WTC11 (cell line): Measurements from ENCODE around the gene LRRC27. TPM values are rescaled to one million over a fixed set of nuclear protein-coding genes. Genes with fewer than 3 reads are reported as not detected.

Experiments
- ATAC-seq: fragments of 200-7000 bp; cut with Tn5 transposase; 2 replicates; pipeline ENCODE4 v1.10.0; 2021; ENCODE audit warnings: mild to moderate bottlenecking, moderate library complexity
- CTCF ChIA-PET: fragments of 300-600 bp; sonication (Branson Sonifier 250); formaldehyde crosslinking; loops from one replicate; lab custom pipeline; 2021; ENCODE audit warnings: antibody characterized with exemption; lab: Charles Lee
- POLR2A ChIA-PET: fragments of 350-600 bp; sonication (Branson Sonifier 250); formaldehyde crosslinking; loops from one replicate; lab custom pipeline; 2021; ENCODE audit warnings: antibody characterized with exemption; lab: Charles Lee
- DNase-seq: peaks from one replicate; pipeline ENCODE4 v3.0.0; 2021; ENCODE audit warnings: low spot score
- H3K27ac Mint-ChIP-seq: 2 replicates; pipeline ENCODE4 v1.8.0; 2021; ENCODE audit warnings: mixed read lengths
- H3K27me3 Mint-ChIP-seq: 2 replicates; pipeline ENCODE4 v1.8.0; 2021; ENCODE audit warnings: low read depth, mild to moderate bottlenecking, moderate library complexity, mixed read lengths
- H3K36me3 Mint-ChIP-seq: 2 replicates; pipeline ENCODE4 v1.8.0; 2021; ENCODE audit warnings: mixed read lengths
- H3K4me1 Mint-ChIP-seq: 2 replicates; pipeline ENCODE4 v1.8.0; 2022; ENCODE audit warnings: mixed read lengths
- H3K4me3 Mint-ChIP-seq: 2 replicates; pipeline ENCODE4 v1.8.0; 2021; ENCODE audit warnings: mild to moderate bottlenecking, moderate library complexity, mixed read lengths
- H3K9me3 Mint-ChIP-seq: 2 replicates; pipeline ENCODE4 v1.8.0; 2021; ENCODE audit warnings: mixed read lengths
- ATF3 ChIP-seq: sonication (generic); formaldehyde crosslinking; conservative IDR thresholded peaks from 2 replicates; pipeline ENCODE4 v1.8.1; 2022; ENCODE audit warnings: mild to moderate bottlenecking, missing genetic modification reagents
- CTCF ChIP-seq: fragments of 200-600 bp; IDR thresholded peaks from 2 replicates; pipeline ENCODE4 v1.8.0; 2022; ENCODE audit warnings: antibody characterized with exemption
- GABPB1 ChIP-seq: sonication (generic); formaldehyde crosslinking; IDR thresholded peaks from 2 replicates; pipeline ENCODE4 v1.8.1; 2023; ENCODE audit warnings: mild to moderate bottlenecking, missing genetic modification reagents
- HMGA2 ChIP-seq: fragments of 250-450 bp; sonication (Bioruptor Pico); IDR thresholded peaks from 2 replicates; pipeline ENCODE4 v1.4.0; 2021; ENCODE audit warnings: mild to moderate bottlenecking, moderate library complexity
- IRF2 ChIP-seq: sonication (generic); formaldehyde crosslinking; IDR thresholded peaks from 2 replicates; pipeline ENCODE4 v1.8.0; 2022; ENCODE audit warnings: low read depth, missing genetic modification reagents, borderline replicate concordance
- NFATC4 ChIP-seq: fragments of 250-450 bp; sonication (Bioruptor Pico); IDR thresholded peaks from 2 replicates; pipeline ENCODE4 v1.9.0; 2021; ENCODE audit warnings: mild to moderate bottlenecking
- NFYB ChIP-seq: sonication (generic); formaldehyde crosslinking; conservative IDR thresholded peaks from 2 replicates; pipeline ENCODE4 v1.8.0; 2022; ENCODE audit warnings: low read depth, missing genetic modification reagents
- PRDM15 ChIP-seq: sonication (generic); formaldehyde crosslinking; IDR thresholded peaks from 2 replicates; pipeline ENCODE4 v1.8.0; 2022; ENCODE audit warnings: missing genetic modification reagents
- PREB ChIP-seq: sonication (generic); formaldehyde crosslinking; IDR thresholded peaks from 2 replicates; pipeline ENCODE4 v1.8.1; 2022; ENCODE audit warnings: mild to moderate bottlenecking, missing genetic modification reagents, moderate library complexity, borderline replicate concordance
- RORB ChIP-seq: fragments of 250-450 bp; sonication (Bioruptor Pico); IDR thresholded peaks from 2 replicates; pipeline ENCODE4 v1.9.0; 2021; ENCODE audit warnings: mild to moderate bottlenecking
- TCF7 ChIP-seq: sonication (generic); formaldehyde crosslinking; IDR thresholded peaks from 2 replicates; pipeline ENCODE4 v1.8.0; 2022; ENCODE audit warnings: mild to moderate bottlenecking, low read depth, missing genetic modification reagents, moderate library complexity
- TEAD4 ChIP-seq: sonication (generic); formaldehyde crosslinking; IDR thresholded peaks from 2 replicates; pipeline ENCODE4 v1.8.0; 2022; ENCODE audit warnings: mild to moderate bottlenecking, missing genetic modification reagents
- ZNF121 ChIP-seq: sonication (generic); formaldehyde crosslinking; IDR thresholded peaks from 2 replicates; pipeline ENCODE4 v1.8.0; 2023; ENCODE audit warnings: missing genetic modification reagents
- ZNF396 ChIP-seq: fragments of 250-450 bp; sonication (Bioruptor Pico); IDR thresholded peaks from 2 replicates; pipeline ENCODE4 v1.8.0; 2021; ENCODE audit warnings: mild to moderate bottlenecking, moderate library complexity, borderline replicate concordance
- total RNA-seq: library from RNA; stranded (reverse); gene quantifications from 3 replicates; pipeline ENCODE4 v1.2.3, GENCODE V29; 2021
- TF ChIP-seq, protein P1 (sequence below): sonication (generic); formaldehyde crosslinking; IDR thresholded peaks from 2 replicates; pipeline ENCODE4 v1.8.1; 2022; ENCODE audit warnings: missing genetic modification reagents, borderline replicate concordance
- TF ChIP-seq, protein P2 (sequence below): sonication (generic); formaldehyde crosslinking; IDR thresholded peaks from 2 replicates; pipeline ENCODE4 v1.8.1; 2022; ENCODE audit warnings: mild to moderate bottlenecking, moderate library complexity, missing genetic modification reagents
- TF ChIP-seq, protein P3 (sequence below): fragments of 250-450 bp; sonication (Bioruptor Pico); IDR thresholded peaks from 2 replicates; pipeline ENCODE4 v1.9.0; 2021; ENCODE audit warnings: mild to moderate bottlenecking
- TF ChIP-seq, protein P4 (sequence below): sonication (generic); formaldehyde crosslinking; IDR thresholded peaks from 2 replicates; pipeline ENCODE4 v1.8.1; 2023; ENCODE audit warnings: mild to moderate bottlenecking, moderate library complexity, missing genetic modification reagents

Gene LRRC27
- total RNA-seq, 1 experiment from 2014 or later: 4.4 TPM

DNA sequence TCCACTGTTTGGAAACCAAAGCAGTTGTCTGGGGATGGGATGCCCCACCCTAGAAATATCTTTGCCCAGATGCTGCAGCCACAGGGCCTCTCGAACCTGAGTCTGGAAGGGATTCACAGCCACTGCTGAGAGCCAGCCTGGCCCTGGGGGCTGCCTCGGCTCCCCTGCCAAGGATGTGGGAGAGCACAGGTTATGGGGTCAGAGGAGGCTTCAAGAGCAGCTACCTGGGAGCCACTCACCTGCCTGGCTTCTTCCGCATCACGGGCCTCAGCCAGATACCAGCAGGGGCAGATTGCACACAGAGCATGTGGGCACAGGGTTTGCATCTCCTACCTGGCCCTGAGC lies 59.7 kb downstream of the LRRC27 start:
- CTCF ChIA-PET: no interaction called here
- peaks cover 6% of the 10 kb centered on the region for H3K4me1 Mint-ChIP-seq
- TF ChIP-seq PRDM15 (CRISPR knock-in tag) (no peak), ATF3 (CRISPR knock-in tag) (no peak)
- TF ChIP-seq, protein P1, sequence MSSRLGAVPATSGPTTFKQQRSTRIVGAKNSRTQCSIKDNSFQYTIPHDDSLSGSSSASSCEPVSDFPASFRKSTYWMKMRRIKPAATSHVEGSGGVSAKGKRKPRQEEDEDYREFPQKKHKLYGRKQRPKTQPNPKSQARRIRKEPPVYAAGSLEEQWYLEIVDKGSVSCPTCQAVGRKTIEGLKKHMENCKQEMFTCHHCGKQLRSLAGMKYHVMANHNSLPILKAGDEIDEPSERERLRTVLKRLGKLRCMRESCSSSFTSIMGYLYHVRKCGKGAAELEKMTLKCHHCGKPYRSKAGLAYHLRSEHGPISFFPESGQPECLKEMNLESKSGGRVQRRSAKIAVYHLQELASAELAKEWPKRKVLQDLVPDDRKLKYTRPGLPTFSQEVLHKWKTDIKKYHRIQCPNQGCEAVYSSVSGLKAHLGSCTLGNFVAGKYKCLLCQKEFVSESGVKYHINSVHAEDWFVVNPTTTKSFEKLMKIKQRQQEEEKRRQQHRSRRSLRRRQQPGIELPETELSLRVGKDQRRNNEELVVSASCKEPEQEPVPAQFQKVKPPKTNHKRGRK (CRISPR knock-in tag): no peak
- TF ChIP-seq, protein P2, sequence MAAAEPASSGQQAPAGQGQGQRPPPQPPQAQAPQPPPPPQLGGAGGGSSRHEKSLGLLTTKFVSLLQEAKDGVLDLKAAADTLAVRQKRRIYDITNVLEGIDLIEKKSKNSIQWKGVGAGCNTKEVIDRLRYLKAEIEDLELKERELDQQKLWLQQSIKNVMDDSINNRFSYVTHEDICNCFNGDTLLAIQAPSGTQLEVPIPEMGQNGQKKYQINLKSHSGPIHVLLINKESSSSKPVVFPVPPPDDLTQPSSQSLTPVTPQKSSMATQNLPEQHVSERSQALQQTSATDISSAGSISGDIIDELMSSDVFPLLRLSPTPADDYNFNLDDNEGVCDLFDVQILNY (CRISPR knock-in tag): no peak
- no peaks in the 10 kb centered on the region for H3K27me3 Mint-ChIP-seq
- H3K9me3 Mint-ChIP-seq: peaks cover 10% of the 10 kb centered on the region
- POLR2A ChIA-PET: interaction anchor here (0.6 kb wide), 1 partner anchor 179 kb away, joined by 3 read pairs; no protein-coding TSS in a partner anchor
- no peak for ATAC-seq
- DNase-seq: no peak
- no peaks in the 10 kb centered on the region for H3K36me3 Mint-ChIP-seq
- no peak overlapping the region for H3K4me3 Mint-ChIP-seq
- H3K27ac Mint-ChIP-seq: no peak overlapping the region

GRCh38 chr10:132392184-132392800 lies 60.3 kb downstream of the LRRC27 start:
- Mint-ChIP-seq H3K4me1 (peaks cover 6% of the 10 kb centered on the region), H3K36me3 (no peaks in the 10 kb centered on the region), H3K9me3 (peaks cover 10% of the 10 kb centered on the region), H3K4me3 (no peak overlapping the region), H3K27me3 (no peaks in the 10 kb centered on the region), H3K27ac (no peak overlapping the region)
- POLR2A ChIA-PET: no interaction called here
- no peak for TF ChIP-seq HMGA2 (CRISPR knock-in tag)
- no peak for TF ChIP-seq NFYB
- TF ChIP-seq, protein P3, sequence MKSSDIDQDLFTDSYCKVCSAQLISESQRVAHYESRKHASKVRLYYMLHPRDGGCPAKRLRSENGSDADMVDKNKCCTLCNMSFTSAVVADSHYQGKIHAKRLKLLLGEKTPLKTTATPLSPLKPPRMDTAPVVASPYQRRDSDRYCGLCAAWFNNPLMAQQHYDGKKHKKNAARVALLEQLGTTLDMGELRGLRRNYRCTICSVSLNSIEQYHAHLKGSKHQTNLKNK (CRISPR knock-in tag): no peak
- no peak for TF ChIP-seq GABPB1 (CRISPR knock-in tag)
- TF ChIP-seq, protein P4, sequence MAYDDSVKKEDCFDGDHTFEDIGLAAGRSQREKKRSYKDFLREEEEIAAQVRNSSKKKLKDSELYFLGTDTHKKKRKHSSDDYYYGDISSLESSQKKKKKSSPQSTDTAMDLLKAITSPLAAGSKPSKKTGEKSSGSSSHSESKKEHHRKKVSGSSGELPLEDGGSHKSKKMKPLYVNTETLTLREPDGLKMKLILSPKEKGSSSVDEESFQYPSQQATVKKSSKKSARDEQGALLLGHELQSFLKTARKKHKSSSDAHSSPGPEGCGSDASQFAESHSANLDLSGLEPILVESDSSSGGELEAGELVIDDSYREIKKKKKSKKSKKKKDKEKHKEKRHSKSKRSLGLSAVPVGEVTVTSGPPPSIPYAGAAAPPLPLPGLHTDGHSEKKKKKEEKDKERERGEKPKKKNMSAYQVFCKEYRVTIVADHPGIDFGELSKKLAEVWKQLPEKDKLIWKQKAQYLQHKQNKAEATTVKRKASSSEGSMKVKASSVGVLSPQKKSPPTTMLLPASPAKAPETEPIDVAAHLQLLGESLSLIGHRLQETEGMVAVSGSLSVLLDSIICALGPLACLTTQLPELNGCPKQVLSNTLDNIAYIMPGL (CRISPR knock-in tag): no peak
- TF ChIP-seq TCF7 (CRISPR knock-in tag): no peak
- no peak for DNase-seq
- CTCF ChIA-PET: no interaction called here
- ATAC-seq: no peak

DNA sequence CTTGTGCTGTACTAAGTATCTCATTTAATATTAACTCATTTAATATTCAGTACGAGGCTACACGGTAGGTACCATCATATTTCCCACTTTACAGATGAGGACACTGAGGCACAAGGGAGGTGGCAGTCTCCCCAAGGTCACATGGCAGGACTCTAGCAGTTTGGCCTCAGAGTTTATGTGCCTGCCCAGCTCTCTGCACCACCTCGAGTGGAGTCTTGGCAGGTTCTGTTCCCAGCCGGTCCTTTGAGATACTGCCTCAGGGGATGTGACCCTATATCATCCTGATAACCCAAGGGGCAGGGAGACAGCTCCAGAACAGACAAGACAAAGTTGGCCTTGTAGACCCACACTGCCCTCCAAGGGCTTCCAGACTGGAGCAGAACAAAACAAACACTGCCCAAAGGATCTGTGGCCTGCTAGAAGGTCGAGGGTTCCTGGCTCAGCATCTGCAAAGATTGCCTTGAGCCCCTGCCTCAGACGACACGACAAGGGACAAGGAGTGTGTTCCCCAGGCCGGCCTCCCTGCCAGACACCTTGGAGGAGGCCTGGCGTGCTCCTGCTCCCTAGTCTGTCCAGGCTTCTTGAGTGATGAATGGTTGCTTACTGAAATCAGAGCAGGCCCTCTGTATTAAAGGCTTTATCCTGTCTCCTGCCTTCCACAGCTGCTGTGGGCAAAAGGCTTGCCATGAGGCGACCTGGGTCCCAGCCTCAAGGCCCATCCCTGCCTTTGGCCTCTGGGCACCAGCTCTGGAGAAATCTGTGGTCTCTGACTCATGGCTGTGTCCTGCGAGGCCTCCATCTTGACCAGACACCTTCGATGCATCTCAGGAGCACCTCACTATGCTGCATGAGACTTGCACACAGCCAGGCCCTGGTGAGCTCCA lies 61.1 kb downstream of the LRRC27 start:
- ChIA-PET POLR2A (no interaction called here), CTCF (no interaction called here)
- Mint-ChIP-seq H3K4me1 (peaks cover 7% of the 10 kb centered on the region), H3K27me3 (peaks cover 2% of the 10 kb centered on the region; the same call in 1 of the 2 replicates), H3K4me3 (no peak overlapping the region), H3K27ac (no peak overlapping the region), H3K9me3 (peaks cover 10% of the 10 kb centered on the region), H3K36me3 (no peaks in the 10 kb centered on the region)
- DNase-seq (no peak), ATAC-seq (no peak)
- no peak for TF ChIP-seq IRF2 (CRISPR knock-in tag)
- TF ChIP-seq RORB (CRISPR knock-in tag): no peak
- no peak for TF ChIP-seq TEAD4
- TF ChIP-seq CTCF: no peak
- TF ChIP-seq ZNF396: no peak
- TF ChIP-seq PREB (CRISPR knock-in tag): no peak
- TF ChIP-seq ZNF121 (CRISPR knock-in tag): no peak
- TF ChIP-seq NFATC4 (CRISPR knock-in tag): no peak
